OCI-LY7 (cell line): ENCODE data around the gene YBX2. TPM values are rescaled to one million over a fixed set of nuclear protein-coding genes. Genes with fewer than 3 reads are reported as not detected.

Experiments used
- BruUV-seq: library from RNA; stranded (reverse); fragments of 400-500 nt; replicated peaks from 2 replicates; lab custom pipeline; 2021; lab: Mats Ljungman, UMichigan
- CTCF ChIA-PET: fragments of 300-600 bp; sonication (Branson Sonifier 250); formaldehyde crosslinking; loops from one replicate; lab custom pipeline; 2022; ENCODE audit warnings: antibody characterized with exemption; ENCODE audit not compliant: unreplicated experiment; lab: Charles Lee
- POLR2A ChIA-PET: fragments of 300-600 bp; sonication (Branson Sonifier 250); formaldehyde crosslinking; loops from one replicate; lab custom pipeline; 2022; ENCODE audit warnings: antibody characterized with exemption; lab: Charles Lee
- DNase-seq: peaks from one replicate; pipeline ENCODE4 v3.0.0-alpha.2; 2015; ENCODE audit warnings: low spot score
- H2AFZ ChIP-seq: fragments of 200-600 bp; sonication (generic), shearing (Covaris generic); 2 replicates; pipeline ENCODE4 v1.6.1; 2014; ENCODE audit warnings: mild to moderate bottlenecking, antibody characterized with exemption, low read length, moderate library complexity
- H3K27ac ChIP-seq: fragments of 200-600 bp; sonication (generic); 2 replicates; pipeline ENCODE4 v1.5.1; 2014; ENCODE audit warnings: mixed run types, low read depth, mild to moderate bottlenecking, moderate library complexity, low read length, inconsistent platforms; ENCODE audit not compliant: poor library complexity, severe bottlenecking
- H3K36me3 ChIP-seq: fragments of 200-600 bp; sonication (generic); 2 replicates; pipeline ENCODE4 v1.6.1; 2014; ENCODE audit warnings: mild to moderate bottlenecking, antibody characterized with exemption, low read length, moderate library complexity, mixed read lengths; ENCODE audit not compliant: insufficient read depth
- H3K4me1 ChIP-seq: fragments of 200-600 bp; sonication (generic); 2 replicates; pipeline ENCODE4 v1.5.1; 2014; ENCODE audit warnings: mild to moderate bottlenecking, low read length; ENCODE audit not compliant: insufficient read depth, poor library complexity, severe bottlenecking
- H3K4me2 ChIP-seq: fragments of 200-600 bp; sonication (generic); 2 replicates; pipeline ENCODE4 v1.6.1; 2014; ENCODE audit warnings: mild to moderate bottlenecking, low read length
- H3K4me3 ChIP-seq: fragments of 200-600 bp; sonication (generic); 2 replicates; pipeline ENCODE4 v1.5.1; 2014; ENCODE audit warnings: mild to moderate bottlenecking, low read depth, low read length; ENCODE audit not compliant: poor library complexity, severe bottlenecking
- H3K79me2 ChIP-seq: fragments of 200-600 bp; sonication (generic); 2 replicates; pipeline ENCODE4 v1.6.1; 2016; ENCODE audit warnings: low read depth, mild to moderate bottlenecking, low read length, moderate library complexity, mixed read lengths; ENCODE audit not compliant: insufficient read depth
- H3K9me2 ChIP-seq: fragments of 200-600 bp; sonication (generic); 2 replicates; pipeline ENCODE4 v1.6.1; 2016; ENCODE audit warnings: mild to moderate bottlenecking, low read length, mixed read lengths; ENCODE audit not compliant: insufficient read depth
- H3K9me3 ChIP-seq: fragments of 200-600 bp; sonication (generic); 2 replicates; pipeline ENCODE4 v1.6.1; 2014; ENCODE audit warnings: mild to moderate bottlenecking, mixed run types, low read length, mixed read lengths
- H4K20me1 ChIP-seq: fragments of 200-600 bp; sonication (generic); 2 replicates; pipeline ENCODE4 v1.6.1; 2014; ENCODE audit warnings: mild to moderate bottlenecking, antibody characterized with exemption, low read length, moderate library complexity, mixed read lengths; ENCODE audit not compliant: insufficient read depth
- CTCF ChIP-seq: fragments of 200-600 bp; sonication (generic); conservative IDR thresholded peaks from 2 replicates; pipeline ENCODE4 v1.5.1; 2014; ENCODE audit warnings: mild to moderate bottlenecking, antibody characterized with exemption, low read length, moderate library complexity, mixed read lengths
- EZH2phosphoT487 ChIP-seq: fragments of 200-600 bp; sonication (generic); IDR thresholded peaks from 2 replicates; pipeline ENCODE4 v1.6.1; 2018; ENCODE audit warnings: low read depth, borderline replicate concordance, mild to moderate bottlenecking, mixed run types, antibody characterized with exemption, low read length, moderate library complexity, mixed read lengths
- intact Hi-C: fragments of 100-400 bp; cut with micrococcal nuclease; formaldehyde crosslinking; loops from one replicate; pipeline ENCODE4 v1.10.0; 2022; ENCODE audit not compliant: unreplicated experiment
- total RNA-seq, 2 experiments: library from RNA; depleted of rRNA in 1 of 2; stranded (reverse); fragments of >200 nt in 1 of 2; shearing (Covaris generic) in 1 of 2; gene quantifications; 2 replicates each; pipeline ENCODE4 v1.2.3, GENCODE V29; 2014 to 2022

Gene YBX2
- total RNA-seq, 2 experiments from 2014 or later = 6.7 to 9.8 TPM

DNA sequence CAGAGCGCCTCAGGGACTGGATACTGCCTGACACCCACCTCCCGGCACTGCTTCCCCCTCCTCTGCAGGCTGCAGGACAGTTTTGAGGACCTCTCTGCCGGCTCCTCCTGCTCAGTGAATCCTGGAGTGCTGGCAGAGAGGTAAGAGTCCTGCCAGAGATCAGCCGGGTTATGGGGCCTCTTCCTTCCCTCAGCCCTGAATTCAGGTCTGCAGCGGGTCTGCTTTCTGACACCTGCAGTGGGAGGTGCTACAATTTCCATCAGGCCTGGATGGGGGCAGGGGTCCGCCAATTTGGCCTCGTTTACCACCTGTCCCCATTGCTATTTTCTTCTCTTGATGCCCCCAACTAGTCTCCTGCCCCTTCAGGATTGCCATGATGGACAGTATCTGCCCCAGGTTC, 37.7 kb upstream of the YBX2 start:
- peak; percentile 71 for DNase-seq
- Histone ChIP-seq H3K4me3 (peak overlapping the region; percentile 59), H4K20me1 (no peaks in the 10 kb centered on the region), H2AFZ (peak overlapping the region; percentile 6; the same call in 1 of the 2 replicates), H3K4me1 (peaks cover 61% of the 10 kb centered on the region), H3K9me2 (no peaks in the 10 kb centered on the region), H3K4me2 (peak overlapping the region; percentile 98), H3K36me3 (no peaks in the 10 kb centered on the region), H3K79me2 (peaks cover 26% of the 10 kb centered on the region; the same call in 1 of the 2 replicates), H3K27ac (peak overlapping the region; percentile 96), H3K9me3 (no peaks in the 10 kb centered on the region)
- BruUV-seq = TSS peak; percentile 71
- intact Hi-C loops = loop anchor here (5.0 kb wide), 1 partner anchor 355 kb away; the partner anchor contains the start of genes TP53 and WRAP53
- CTCF ChIA-PET = no interaction called here
- TF ChIP-seq EZH2phosphoT487 = no peak
- TF ChIP-seq CTCF = no peak
- POLR2A ChIA-PET = interaction anchor here (2.8 kb wide), 1 partner anchor 16 kb away, joined by 10 read pairs; the partner anchor contains the start of gene GPS2

DNA sequence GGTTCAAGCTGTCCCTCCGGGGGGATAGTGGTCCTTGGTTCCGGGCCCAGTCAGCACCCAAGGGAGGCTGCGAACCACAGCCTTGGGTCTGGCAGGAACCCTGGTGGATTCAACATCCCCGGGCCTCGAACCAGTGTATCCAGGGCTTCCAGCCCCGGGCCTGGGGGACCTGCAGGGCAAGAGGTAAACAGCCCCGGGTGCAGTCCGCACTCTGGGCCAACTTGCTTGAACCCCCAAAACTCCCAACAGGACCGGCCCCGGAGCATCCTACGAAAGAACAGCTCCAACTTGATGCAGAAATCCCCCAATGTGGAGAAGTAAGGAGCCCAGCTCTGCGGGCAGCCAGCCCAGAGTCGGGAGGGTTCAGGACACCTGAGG, 36.2 kb upstream of the YBX2 start:
- Histone ChIP-seq H3K9me3 (no peaks in the 10 kb centered on the region), H3K4me3 (peak overlapping the region; percentile 82), H3K9me2 (no peaks in the 10 kb centered on the region), H2AFZ (peak overlapping the region; percentile 38; the same call in 1 of the 2 replicates), H3K79me2 (peaks cover 19% of the 10 kb centered on the region; the same call in 1 of the 2 replicates), H3K4me1 (peaks cover 53% of the 10 kb centered on the region), H4K20me1 (no peaks in the 10 kb centered on the region), H3K36me3 (peaks cover 14% of the 10 kb centered on the region), H3K4me2 (peak overlapping the region; percentile 98), H3K27ac (peak overlapping the region; percentile 96)
- ChIA-PET CTCF (interaction anchor here (1.6 kb wide), 1 partner anchor 106 kb away, joined by 6 read pairs; no protein-coding TSS in a partner anchor), POLR2A (interaction anchor here (2.0 to 2.8 kb wide), 2 partner anchors 15 to 25 kb away, joined by 4 to 10 read pairs; partner anchors contain the start of gene GPS2)
- no peak for TF ChIP-seq CTCF
- no peak for TF ChIP-seq EZH2phosphoT487
- intact Hi-C loops = loop anchor here (5.0 kb wide), 1 partner anchor 357 kb away; the partner anchor contains the start of genes TP53 and WRAP53
- DNase-seq = no peak
- no TSS peak for BruUV-seq
